Activated T-helper 1 cell treated with anti-CD3 and anti-CD28 coated beads, Interleukin-2, amount 50 U/mL, for 16 hours (primary cell): ENCODE measurements around the gene CC2D1A.

ENCODE experiments used
- DNase-seq, 2 donors: peaks; one replicate each; pipeline ENCODE4 v3.0.0-alpha.2; 2020; ENCODE audit warnings: low read depth in 1 of 2, low spot score in 1 of 2

Gene CC2D1A

GRCh38 chr19:13905634-13906520, at the start of gene CC2D1A, which contains the start of gene BRME1:
Gene CC2D1A (plus strand): TSS chr19:13906201. CDS start chr19:13906442, 241 bp downstream.
Gene BRME1 (minus strand): TSS chr19:13906117. CDS start chr19:13904892, 1,225 bp downstream.
- DNase-seq: peak; percentile 89 to 93

- DNase-seq: no peak
Observed at GRCh38 chr19:13856497-13856896, 49.5 kb upstream of the CC2D1A start.

DNA sequence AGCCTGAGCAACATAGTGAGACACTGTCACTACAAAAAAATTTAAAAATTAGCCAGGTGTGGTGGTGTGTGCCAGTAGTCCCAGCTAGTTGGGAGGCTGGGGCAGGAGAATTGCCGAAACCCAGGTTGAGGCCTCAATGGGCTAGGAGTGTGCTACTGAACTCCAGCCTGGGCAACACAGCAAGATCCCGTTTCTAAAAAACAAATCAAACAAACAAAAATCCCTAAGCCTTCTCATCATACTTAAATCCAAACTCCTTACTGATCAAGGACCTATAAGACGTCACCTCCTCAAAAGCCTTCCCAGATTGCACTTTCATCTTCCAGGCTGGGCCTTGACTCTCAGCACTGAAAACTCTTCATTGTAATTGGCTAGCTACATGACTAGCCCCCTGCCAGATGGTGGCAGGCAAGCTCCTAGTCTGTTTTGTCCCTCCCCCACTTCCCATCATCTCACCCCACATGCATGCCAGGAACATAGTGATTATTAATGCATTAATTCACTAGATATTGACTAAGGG, 46.6 kb upstream of the CC2D1A start:
- DNase-seq: no peak

DNA sequence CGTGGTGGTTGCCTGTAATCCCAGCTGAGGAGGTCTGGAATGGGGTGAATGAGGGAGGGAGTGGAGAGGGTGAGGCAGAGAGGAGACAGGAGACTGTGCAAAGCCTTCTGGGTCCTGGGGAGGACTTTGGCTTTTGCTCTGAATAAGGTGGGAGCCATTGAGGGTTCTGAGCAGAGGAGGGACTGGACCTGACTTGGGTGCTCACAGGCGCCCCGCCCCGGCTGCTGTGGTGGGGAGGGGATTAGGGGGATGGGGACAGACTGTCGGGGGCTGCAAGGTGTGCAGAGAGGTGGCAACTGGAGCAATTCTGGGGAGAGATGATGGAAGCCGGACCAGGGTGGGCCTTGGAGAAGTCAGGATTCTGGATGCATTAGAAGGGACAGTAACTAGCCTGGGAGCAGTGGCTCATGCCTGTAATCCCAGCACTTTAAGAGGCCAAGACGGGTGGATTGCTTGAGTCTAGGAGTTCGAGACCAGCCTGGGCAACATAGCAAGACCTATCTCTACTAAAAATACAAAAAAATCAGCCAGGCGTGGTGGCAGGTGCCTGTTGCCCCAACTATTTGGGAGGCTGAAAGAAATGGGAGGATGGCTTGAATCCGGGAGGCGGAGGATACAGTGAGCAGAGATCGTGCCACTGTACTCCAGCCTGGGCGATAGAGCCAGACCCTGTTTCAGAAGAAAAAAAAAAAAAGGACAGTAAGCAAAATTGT, 45.2 kb upstream of the CC2D1A start:
- no peak for DNase-seq

DNA sequence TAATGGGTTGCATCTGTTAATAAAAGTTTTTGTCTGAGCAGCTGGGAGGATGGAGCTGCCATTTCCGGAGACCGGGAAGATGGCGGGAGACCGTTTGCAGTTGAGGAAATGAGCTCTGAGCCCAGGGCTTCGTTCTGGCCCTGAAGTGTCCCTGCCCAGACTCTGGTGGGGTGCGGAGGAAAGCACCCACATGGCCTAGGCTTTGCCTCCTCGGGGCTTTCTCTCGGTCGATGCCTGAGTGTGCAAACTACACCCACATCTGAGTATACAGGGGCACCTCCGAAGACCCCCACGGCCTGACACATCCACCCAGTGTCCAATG, 44.6 kb upstream of the CC2D1A start:
- no peak for DNase-seq

- DNase-seq: peak; percentile 83 to 85
Observed at GRCh38 chr19:13861714-13862531, 44.1 kb upstream of the CC2D1A start.

DNA sequence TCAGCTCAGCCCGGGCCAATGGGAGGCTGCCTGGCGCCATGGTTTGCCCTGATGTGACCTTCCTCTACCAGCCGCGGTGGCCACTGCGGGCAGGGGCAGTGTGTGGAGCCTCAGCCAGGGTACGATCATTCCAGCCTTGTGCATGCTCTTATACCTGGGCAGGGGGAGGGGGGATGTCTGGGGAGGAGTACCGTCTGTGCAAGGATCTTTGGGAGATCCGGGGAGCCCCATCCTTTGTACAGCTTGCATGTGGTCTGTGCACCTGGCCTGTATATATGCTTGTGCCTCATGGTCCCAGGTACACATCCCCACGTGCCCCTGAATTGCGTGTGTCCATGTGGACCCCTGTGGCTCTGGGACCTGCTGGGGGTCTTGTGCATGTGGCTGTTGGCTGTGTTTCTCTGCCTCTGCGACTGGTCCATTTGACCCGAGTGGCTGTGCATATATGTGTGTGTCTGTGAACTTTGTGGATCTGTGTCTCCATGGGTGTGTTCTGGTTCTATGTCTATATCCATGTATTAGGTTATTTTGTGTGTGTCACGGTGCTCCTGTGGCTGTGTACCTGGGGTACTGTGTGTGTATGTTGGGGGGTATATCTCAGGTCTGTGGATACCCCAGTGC, 41.8 kb upstream of the CC2D1A start:
- DNase-seq: no peak

GRCh38 chr19:13864667-13865570, 41.1 kb upstream of the CC2D1A start:
- DNase-seq: no peak

DNA sequence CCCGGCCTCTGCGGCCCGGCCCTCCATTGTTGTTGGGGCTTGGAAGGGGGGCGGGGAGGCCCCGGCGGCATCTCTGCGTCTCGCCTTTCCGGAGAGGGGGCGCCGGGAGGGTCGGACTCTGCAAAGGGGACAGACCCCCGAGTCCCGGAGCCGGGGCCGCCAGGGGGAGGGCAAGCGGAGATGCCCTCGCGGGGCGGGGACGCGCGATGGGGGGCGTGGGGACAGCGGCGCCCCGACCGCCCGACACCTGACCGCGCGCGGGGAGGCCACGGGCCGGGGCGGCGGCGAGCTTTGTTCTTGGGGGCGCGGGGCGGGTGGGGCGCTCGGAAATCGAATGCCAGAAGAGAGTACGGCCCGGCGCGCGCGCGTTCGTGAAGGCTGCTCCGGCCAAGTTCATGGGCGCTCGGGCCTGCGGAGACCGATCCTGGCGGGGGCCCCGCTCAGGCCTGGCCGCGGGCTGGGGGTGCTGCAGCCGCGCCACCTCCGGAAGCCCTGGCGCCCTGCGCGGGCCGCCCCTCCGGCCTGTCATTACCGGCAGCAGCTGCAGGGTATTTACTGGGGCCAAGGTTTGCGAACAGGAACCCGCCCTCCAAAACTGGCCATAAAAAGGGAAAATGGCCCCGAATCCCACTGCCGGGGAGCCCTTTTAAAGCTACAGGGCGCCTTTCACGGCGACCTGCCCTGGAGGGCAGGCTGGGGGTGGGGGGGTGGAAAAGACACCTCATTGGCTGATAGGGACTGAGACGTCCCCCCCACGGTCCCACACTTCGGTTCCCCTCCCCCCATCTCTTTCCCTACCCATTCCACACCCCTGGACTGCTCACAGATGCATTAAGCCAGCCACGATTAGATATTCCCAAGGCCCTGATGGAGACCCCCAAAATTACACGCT, 40.2 kb upstream of the CC2D1A start:
- no peak for DNase-seq

DNA sequence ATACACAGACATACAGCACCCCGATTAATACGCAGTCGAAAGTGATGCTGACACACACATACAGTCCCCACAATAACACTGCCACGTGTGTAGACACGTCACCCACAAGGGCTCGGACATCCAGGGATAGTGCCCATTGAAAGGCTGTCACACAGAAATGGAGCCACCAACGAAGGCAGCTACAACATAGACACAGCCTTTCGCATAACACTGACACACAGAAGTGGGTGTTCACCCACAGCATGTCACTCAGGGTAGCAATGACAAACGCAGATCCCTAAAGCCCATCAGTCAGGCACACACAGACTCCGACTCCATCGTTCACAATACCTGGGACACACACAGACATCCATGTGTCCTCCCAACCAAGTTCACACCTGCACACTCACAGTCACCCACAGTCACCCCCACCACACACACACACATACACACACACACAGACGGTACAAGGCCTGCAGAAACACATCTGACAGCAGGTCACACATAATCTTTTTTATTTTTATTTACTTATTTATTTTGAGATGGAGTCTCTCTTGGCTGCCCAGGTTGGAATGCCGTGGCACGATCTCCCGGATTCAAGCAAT, 39.4 kb upstream of the CC2D1A start:
- no peak for DNase-seq

DNA sequence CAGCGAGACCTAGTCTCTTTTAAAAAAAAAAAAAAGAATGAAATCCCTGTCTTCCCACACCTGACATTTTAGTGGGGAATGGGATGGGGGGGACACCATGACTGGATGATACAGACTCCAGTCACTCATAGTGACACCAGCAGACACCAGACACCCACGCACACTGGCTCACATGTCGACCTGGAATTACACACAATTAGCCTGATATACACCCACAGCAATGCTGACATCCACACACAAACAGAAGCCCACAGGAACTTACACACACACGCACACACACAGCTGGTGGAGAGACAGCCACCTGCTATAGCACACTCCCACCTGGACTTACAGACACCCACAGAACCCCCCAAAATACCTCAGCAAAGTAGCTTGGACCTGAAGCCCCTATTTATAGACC, 37.3 kb upstream of the CC2D1A start:
- DNase-seq: no peak

- DNase-seq: no peak
Observed at GRCh38 chr19:13869281-13869680, 36.7 kb upstream of the CC2D1A start.

DNA sequence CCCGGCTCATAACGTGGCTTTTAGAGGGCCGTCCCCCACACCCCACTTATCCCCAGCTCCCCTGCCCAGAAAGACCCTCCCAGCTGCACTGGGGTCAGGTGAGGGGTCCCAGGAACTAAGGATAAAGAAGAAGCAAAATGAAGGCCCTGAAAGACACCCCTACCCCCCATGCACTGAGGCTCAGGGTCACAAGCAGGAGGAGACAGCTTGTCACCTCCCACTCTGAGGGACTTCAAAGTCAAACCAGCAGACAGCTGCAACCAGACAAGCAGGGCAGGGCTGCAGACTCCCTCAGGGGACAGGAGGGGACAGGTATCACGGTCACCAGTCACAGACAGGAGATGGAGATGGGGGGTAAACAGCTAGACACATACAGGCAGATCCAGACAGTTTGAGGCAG, 35.1 kb upstream of the CC2D1A start:
- no peak for DNase-seq

DNA sequence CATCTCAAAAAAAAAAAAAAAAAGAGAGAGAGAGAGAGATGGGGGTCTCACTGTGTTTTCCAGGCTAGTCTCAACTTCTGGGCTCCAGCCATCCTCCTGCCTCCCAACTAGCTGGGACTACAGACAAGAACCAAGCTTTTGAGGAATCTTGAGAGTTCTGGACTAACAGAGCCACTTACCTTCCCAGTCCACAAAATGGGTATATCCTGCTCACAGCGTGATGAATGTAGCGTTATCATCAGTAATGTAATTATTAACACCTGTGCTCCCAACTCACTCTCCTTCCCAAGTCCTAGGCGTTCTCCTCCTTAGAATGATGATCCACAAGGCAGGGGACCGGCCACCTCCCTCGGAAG, 33.7 kb upstream of the CC2D1A start:
- no peak for DNase-seq

DNA sequence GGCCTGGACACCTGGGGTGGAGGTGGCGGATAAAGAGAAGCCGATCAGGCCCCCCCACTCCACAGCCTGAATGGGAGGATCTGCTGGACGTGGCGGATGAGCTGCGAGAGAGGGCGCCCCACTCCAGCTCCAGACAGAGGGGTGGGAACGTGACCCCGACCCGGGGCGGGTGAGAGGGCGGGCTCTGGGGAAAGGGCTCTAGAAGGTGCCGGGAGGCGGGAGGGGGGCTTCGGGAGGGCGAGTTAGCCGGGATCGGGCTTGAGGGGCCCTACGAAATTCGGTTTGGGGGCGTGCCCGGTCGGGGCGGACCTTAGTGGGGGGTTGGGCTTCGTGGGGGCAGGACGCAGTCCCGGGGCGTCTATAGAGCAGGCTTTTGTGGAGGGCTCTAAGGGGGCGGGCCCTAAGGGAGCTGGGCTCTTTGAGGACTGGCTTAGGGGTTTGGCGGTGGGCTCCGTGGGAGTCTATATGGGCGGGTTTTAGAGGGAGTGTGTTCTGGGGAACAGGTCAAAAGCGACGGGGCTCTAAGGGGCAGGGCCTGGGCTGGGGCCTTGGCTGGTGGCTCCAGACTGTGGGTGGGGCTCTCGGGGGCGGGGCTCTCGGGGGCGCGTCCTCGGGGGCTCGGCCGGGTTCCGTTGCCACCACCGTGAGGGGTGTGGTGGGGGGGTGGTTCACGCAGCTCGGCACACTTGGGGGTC, 33.2 kb upstream of the CC2D1A start:
- no peak for DNase-seq

DNA sequence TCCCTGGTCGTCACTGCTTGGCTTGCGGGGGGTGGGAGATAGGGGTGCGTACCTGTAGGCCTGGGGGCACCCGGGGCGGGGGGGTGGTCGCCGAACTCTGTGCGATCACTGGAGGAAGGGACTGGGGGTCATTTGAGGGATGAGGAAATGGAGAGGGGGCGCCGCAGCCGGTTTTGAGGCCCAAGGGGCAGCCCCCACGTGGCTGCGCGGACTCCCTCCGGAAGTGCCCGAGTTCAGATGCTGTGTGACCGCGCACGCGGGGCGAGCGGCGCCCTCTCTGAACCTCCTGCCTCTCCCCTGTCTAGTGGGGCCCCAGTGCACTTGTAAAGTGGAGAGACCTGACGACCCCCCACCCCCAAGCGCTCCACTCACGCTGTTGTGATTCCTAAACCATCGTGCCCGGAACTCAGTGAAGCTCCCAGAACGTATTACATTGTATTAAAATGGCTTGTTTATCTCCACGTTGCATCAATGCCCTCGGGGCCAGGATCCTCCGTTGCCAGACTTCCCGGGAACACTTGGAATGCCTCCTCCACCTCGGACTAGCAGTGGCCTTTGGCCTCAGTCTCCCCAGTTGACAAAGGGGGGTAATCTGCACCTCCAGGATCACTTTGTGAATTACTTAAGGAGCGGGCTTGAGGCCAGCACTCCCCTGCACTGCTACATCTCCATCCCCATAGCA, 32.0 kb upstream of the CC2D1A start:
- DNase-seq: no peak

- no peak for DNase-seq
Observed at GRCh38 chr19:13875824-13876223, 30.2 kb upstream of the CC2D1A start.
